SU-DHL-6 (cell line): Measurements from ENCODE around the gene CCDC185.

Source experiments
- CTCF ChIP-seq: fragments of 200-600 bp; sonication (generic); IDR thresholded peaks from one replicate; pipeline ENCODE4 v1.5.1; 2017; ENCODE audit warnings: antibody characterized with exemption, mild to moderate bottlenecking, low read length, moderate library complexity; ENCODE audit not compliant: insufficient read depth, poor library complexity, severe bottlenecking
- EZH2phosphoT487 ChIP-seq: fragments of 200-600 bp; sonication (generic), shearing (Covaris generic); conservative IDR thresholded peaks from 2 replicates; pipeline ENCODE4 v1.6.1; 2018; ENCODE audit warnings: mild to moderate bottlenecking, antibody characterized with exemption, low read length, moderate library complexity, mixed read lengths

GRCh38 chr1:223393275-223394214 lies at the start of gene CCDC185:
- no peak for TF ChIP-seq CTCF
- no peak for TF ChIP-seq EZH2phosphoT487
